GM18907 (cell line): ENCODE measurements around the gene MGAT5.
A peak's percentile ranks its signal among the peaks of the same experiment; 100 is the strongest.

ENCODE experiments used
- ATAC-seq: cut with Tn5 transposase; IDR thresholded peaks from one replicate; pipeline ENCODE4 v1.9.1; 2021; ENCODE audit warnings: mild to moderate bottlenecking, moderate library complexity; ENCODE audit not compliant: unreplicated experiment

The MGAT5 gene

DNA sequence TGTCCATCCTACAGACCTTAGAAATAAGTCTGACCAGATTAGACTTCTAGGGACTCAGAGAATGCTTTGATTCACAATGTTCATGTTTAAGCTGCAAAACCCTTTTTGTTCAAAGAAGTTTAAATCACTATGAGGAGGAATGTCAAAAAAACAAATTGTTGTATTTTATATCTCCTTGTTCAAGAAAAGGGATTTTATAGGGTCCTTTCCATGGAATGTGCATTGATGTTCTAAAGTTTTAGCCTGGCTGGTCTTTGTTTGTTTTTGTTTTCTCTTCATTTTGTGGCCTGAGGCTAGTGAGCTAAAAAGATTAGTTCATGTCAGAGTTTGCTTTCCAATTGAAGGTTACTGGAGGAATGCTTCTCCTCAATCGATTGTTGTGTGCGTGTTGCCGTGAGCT lies 77.2 kb downstream of the MGAT5 start:
- no peak for ATAC-seq

DNA sequence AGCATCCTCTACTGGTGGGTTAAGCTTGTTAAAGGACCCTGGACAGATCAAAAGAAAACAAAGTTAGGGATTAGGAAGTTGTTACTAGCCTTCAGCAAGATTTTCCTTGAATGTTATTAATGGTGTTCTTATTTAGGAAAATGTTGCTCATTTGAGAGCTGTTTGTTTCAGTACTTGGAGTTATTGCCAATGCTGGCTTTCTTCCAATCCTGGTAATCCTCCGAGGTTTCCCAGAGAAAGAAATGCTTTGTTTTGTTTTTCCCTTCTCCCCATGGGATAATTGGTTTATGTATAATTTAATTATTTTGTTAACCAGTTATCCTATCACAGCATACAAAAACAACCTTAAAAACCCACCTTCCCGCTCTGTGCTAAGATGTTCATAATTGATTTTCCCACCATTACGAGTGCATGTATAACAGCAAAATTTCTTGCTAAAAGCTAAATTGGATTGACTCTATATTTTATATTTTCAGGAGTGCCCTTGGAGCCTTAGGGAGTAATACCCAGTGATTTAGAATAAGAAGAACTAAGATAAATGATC lies 79.8 kb downstream of the MGAT5 start:
- no peak for ATAC-seq

DNA sequence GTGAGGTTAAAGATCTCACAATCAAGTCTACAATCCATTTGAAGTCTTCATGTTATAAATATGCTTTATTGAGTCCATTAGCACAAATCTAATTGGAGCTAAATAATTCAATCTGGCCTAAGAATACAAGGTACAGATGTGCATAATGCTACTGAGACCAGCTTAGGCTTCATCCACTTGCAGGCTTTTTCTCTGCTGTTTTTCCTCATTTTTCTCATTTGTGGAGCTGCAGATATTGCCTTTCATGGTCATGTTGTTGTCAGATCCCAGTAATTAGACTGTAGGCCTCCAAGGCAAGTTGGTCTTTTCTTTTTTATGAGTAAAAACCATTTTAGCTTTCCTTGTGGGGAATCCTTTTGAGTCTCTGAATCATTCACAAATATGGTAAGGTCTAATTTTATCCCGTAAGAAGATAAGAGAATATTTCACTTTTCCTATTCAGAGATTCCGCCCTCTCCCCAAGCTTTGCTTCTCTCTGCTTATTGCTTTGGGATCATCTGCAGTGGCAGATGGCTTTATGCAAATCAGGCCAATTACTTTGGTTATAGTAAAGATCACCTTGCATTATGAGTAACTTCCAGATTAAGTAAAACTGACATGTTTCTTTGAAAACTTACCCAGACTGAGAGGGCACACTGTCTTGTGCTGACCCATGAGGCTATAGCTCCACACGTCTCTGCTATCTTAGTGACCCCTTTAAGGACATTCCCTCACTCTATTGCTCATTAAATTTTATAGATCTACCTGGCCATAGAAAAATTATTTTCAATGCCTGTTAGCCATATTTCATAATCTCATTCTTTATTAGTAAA lies 80.9 kb downstream of the MGAT5 start:
- ATAC-seq, result no peak

DNA sequence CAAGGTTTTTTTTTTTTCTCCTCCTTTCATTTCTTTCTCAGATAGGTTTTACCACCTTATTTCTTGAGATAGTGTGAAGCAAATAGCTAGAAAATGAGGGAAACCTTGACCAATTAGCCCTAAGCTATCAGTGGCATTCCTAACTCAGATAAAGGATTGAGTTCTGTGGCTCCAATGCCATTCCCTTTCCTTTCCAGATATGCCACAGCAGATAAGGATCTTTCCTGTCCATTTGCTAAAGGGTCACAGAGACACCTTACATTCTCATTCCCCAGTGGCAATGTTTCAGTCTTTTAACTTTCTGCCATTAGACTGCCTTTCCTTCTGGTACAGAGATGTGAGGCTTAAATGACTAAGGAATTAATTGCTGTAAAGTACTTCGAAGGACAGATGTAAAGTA lies 81.7 kb downstream of the MGAT5 start:
- no peak for ATAC-seq

- peak; percentile 99 for ATAC-seq
These were observed 82.5 kb downstream of the MGAT5 start for GRCh38 chr2:134336352-134336751.

DNA sequence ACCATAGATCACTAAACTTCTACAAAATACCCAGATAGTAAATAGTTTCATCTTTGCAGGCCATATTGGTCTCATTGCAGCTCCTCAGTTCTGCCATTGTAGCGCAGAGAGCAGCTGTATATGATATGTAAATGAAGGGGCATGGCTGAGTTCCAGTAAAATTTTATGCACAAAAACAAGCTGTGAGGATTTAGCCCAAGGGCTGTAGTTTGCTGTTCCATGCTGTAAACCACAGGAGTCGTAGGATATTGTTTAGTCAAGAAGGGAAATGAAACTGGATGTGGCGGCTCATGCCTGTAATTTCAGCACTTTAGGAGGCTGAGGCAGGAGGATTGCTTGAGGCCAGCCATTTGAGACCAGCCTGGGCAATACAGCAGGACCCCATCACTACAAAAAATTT lies 83.0 kb downstream of the MGAT5 start:
- ATAC-seq, result no peak

GRCh38 chr2:134337631-134338030 lies 83.8 kb downstream of the MGAT5 start:
- no peak for ATAC-seq

DNA sequence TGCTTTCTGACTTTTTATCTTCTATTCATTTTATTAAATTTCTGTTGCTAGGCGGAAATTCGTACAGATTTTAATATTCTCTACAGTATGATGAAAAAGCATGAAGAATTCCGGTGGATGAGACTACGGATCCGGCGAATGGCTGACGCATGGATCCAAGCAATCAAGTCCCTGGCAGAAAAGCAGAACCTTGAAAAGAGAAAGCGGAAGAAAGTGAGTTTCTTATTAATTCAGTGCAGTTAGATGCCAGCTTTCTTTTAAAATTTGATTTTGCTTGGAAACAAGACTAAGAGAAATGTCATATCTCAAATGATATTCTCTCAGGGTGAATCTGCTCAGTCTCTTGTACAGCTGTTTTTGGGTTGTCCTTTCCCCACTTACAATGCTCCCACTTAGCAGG lies 84.3 kb downstream of the MGAT5 start:
- ATAC-seq, result no peak

DNA sequence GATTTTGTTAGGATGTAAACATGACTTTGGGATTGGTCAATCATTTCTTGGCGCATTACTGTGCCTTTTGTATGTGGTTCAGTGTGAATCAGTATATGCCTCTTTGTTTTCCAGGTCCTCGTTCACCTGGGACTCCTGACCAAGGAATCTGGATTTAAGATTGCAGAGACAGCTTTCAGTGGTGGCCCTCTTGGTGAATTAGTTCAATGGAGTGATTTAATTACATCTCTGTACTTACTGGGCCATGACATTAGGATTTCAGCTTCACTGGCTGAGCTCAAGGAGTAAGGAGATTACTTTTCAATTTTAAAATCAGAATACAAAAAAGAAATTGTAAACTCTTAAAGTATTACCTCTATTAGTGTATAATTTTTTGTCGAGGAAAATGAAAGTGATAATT lies 87.6 kb downstream of the MGAT5 start:
- ATAC-seq, result no peak

DNA sequence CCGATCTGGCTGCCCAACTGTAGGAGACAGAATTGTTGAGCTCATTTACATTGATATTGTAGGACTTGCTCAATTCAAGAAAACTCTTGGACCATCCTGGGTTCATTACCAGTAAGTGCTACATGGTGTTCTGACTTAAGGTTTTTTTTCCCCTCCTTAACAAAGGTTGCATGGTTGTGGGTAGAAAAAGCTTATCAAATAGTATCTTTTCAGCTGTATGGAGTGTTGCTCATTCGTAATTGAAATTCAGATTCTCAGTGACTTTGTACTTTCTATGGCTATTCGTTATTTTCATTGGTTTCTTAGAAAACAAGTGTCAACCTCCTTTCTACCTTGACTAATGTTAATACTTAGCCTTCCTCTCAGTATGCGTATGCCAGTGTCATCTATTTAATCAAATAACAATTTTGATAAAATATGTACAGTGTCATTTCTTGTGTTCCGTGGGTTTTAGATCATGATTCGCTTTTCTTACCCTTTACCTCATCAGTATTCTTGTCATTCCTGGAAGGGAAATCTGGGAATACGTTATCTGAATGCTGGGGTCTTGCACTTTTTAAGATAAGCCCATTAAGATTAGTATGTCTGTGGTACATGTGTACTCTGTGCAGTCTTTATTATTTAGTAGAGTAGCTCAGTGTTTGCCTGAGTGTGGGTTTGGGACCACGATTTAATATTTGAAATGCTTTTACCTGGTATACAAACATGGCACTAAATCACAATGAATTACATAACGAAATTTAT lies 91.3 kb downstream of the MGAT5 start:
- no peak for ATAC-seq

DNA sequence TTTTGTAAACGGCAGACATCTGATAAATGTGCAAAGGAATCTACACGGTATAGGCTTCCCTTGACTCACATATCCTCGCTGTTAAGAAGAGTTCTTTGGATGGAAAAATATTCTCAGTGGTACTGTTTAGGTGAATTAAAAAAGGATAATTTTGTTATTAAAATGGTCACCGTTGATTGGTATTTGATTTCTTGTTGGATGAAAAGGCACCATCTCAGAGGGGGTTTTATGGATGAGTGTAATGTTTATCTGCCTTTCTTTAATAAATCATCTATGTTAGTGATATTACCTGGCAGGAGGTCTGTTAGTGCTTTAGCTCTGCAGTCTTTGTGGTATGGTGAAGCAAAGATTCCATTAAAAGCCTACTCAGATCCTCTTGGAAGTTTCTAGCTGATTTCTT lies 92.3 kb downstream of the MGAT5 start:
- ATAC-seq, result no peak

DNA sequence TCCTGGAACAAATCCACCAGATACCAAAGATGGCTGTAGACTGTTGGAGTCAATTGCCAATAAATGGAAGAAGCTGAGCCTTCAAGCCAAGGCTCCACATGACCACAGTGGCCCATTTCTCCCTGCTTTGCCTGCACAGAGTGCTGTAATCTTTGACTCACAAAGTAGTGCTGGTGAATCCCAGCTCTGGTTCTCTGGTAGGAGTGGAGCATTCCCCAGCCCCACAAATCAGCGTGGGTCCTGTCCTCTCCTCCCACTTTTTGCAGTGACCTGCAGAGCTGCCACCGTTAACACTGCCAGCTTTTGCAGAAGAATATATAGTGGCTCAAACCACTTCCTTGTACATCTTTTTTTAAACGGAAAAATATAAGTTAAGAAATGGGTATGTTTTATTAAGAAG lies 93.9 kb downstream of the MGAT5 start:
- no peak for ATAC-seq

DNA sequence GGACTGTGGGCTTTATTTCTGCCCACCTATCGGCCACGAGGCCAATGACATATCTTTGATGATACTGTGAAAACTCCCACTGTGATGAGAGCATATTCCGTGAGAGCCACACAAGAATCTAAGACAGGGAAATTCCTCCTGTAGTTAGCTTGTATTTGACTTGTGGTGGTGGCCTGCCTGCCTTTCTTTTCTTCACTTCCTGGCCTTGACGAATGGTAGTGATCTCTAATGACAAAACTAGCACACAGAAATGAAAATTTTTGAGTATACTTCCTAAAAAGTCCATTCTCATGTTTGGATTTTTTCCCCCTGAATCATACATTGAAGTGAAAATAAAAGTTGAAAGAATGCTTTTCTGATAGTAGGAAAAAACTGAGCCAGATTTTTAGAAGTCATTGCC lies 94.4 kb downstream of the MGAT5 start:
- no peak for ATAC-seq

- no peak for ATAC-seq
These were observed 94.9 kb downstream of the MGAT5 start for GRCh38 chr2:134348760-134349159.

DNA sequence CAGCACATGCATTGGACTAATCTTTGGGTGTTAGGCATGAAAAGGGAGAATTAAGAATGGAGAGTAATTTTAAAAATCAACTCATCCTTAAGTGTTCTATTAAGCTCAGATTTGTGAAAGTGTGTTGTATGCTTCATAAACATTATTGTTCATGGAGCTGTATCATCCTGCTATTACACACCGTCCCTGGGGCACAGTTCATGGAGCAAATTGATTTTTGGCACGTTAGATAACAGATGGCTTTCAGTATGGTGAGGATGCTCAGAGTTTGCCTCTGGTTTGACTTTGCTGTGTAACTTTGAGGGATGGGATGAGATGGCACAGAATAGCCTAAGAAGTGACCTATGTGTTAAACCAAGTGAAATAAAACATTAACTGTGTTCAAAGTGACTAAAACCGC lies 97.1 kb downstream of the MGAT5 start:
- ATAC-seq, result no peak

DNA sequence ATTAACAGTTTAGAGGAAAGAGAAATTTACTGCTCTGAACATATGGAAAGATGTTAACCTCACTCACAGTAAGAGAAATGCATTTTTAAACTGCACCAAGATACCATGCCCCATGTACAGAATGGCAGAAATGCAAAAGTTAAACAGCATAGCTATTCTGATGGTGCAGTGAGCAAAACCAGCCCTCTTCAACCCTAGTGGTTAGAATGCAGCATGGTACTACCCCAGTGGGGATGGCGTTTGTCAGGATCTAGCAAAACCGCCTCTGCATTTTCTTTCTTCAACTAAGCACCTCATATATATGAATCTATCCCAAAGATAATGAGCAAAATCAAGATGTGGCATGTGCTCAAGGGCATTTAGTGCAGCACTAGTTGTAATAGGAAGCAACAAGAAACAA lies 98.0 kb downstream of the MGAT5 start:
- ATAC-seq, result no peak

- ATAC-seq, result peak; percentile 70
These were observed 99.0 kb downstream of the MGAT5 start for GRCh38 chr2:134352844-134353243.

DNA sequence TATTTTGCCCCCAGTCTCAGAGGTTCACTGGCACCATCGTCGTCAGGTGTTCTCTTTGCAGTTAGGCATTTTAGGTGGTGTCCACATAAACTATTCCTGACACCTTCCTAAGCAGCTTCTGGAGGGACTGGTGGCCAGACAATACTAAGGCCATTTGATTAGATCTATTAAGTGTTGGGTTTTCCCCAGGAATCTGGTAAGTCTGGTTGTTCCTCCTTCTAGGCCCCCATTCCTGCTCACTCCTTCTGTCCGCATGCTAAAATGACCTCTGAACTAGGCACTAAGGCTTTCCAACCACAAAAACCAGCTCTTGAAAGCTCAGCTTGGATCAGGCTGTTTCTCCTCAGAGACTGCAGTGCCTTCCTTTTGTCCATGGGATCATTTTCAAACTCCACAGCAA lies 100.7 kb downstream of the MGAT5 start:
- no peak for ATAC-seq

DNA sequence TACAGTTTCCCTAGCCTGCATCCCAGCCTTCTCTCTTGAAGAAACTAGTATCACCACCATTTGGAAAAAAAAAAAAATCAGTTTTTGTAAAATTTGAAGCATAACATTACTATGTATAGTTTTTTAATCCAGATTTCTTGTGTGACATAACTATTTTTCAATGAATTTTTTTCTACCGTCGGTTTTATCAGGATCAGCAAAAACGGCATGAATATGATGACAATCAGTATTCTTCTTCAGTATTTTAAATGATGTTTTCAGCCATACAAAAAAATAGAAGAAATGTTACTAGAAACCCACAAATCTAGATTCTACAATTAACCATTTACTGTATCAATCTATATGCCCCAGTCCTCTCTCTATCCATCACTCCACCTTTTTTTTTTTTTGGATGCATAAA lies 103.9 kb downstream of the MGAT5 start:
- no peak for ATAC-seq

GRCh38 chr2:134359367-134360081 lies 105.7 kb downstream of the MGAT5 start:
- ATAC-seq, result no peak

DNA sequence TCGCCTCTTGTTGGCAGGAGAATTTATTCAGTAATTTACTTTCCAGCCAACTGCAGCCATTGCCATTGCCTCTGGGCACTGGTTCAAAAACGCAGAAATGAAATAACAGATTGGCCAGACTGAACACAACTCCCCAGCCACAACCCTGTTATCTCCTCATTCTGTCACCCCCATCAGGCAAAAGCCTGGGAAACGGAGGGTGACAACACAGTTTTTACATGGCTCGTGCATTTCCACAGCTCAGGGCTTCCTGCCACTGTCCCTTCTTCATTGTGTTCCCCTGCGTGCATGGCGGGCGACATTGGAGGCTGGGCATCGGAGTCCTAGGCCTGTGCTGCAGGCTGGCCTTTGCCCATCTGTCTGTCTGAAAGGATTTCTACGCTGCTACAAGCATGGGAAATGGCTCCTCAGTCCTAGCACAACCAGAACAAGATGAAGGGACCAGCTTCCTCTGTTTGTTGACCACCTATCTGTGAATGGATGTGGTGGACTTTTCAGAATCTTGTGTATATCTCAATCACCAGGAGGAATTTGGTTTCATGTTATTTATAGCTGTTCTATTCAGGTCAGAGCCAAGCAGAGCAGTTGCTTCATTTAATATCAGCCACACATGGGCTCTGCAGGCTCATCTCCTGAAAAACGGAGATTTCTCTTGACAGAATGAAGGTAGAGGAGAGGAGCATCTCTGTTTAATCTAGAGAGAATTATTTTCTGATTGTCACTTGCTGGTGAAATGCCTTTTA lies 107.0 kb downstream of the MGAT5 start:
- ATAC-seq, result no peak
